Thymus (tissue), 11 donors: ENCODE results near the gene TTC39C. TPM values are rescaled to one million over a fixed set of nuclear protein-coding genes. Genes with fewer than 3 reads are reported as not detected.
"Not testable (repeated sequence)": the region's sequence is repeated elsewhere in the genome, so short reads cannot be mapped to it uniquely, and the experiment has no call there.

Experiments
- DNase-seq, 9 donors: peaks; one replicate each; pipeline ENCODE4 v3.0.0-alpha.2; 2013; ENCODE audit warnings: low spot score in 9 of 9, low read depth in 6 of 9, missing footprints in 1 of 9
- H3K27ac ChIP-seq, 2 donors: one replicate each; pipeline ENCODE4 v1.5.1; 2013; ENCODE audit warnings: control low read depth in 1 of 2, low read depth in 1 of 2, low read length in 1 of 2, mild to moderate bottlenecking in 1 of 2, moderate library complexity in 1 of 2
- H3K27me3 ChIP-seq, 2 donors: one replicate each; pipeline ENCODE4 v1.5.1; 2013; ENCODE audit warnings: low read length in 1 of 2; ENCODE audit not compliant: control insufficient read depth in 2 of 2, insufficient read depth in 1 of 2
- H3K36me3 ChIP-seq, 2 donors: one replicate each; pipeline ENCODE4 v1.5.1; 2013; ENCODE audit warnings: low read length in 1 of 2, mild to moderate bottlenecking in 1 of 2, moderate library complexity in 1 of 2; ENCODE audit not compliant: control insufficient read depth in 2 of 2, insufficient read depth in 2 of 2
- H3K4me1 ChIP-seq, 2 donors: one replicate each; pipeline ENCODE4 v1.5.1; 2013; ENCODE audit warnings: low read length in 2 of 2; ENCODE audit not compliant: control insufficient read depth in 2 of 2, insufficient read depth in 2 of 2
- H3K4me3 ChIP-seq, 2 donors: one replicate each; pipeline ENCODE4 v1.5.1; 2013; ENCODE audit warnings: low read length in 2 of 2, control low read depth in 1 of 2, mild to moderate bottlenecking in 1 of 2
- H3K9me3 ChIP-seq, 2 donors: one replicate each; pipeline ENCODE4 v1.5.1; 2013; ENCODE audit warnings: low read length in 1 of 2, mild to moderate bottlenecking in 1 of 2; ENCODE audit not compliant: control insufficient read depth in 2 of 2, insufficient read depth in 1 of 2
- WGBS: extraction: QIAGEN DNeasy Blood & Tissue Kit; methylation state at CpG from one replicate; pipeline ENCODE4 v1.1.7; 2013; 5-methylcytosine and 5-hydroxymethylcytosine counted together
- polyA plus RNA-seq: library from polyadenylated mRNA; stranded (reverse); fragments of 200-250 nt; gene quantifications from one replicate; pipeline ENCODE4 v1.2.3, GENCODE V29; 2013
- total RNA-seq: library from RNA; stranded (reverse); fragments of 120-200 nt; gene quantifications from one replicate; pipeline ENCODE4 v1.2.4, GENCODE V29; 2013
- donor health status: healthy.

Gene TTC39C
- total and polyA plus RNA-seq, 2 donors: 28.0 to 33.7 TPM

GRCh38 chr18:24055009-24055804, 40.7 kb downstream of the TTC39C start:
- Histone ChIP-seq H3K27me3 (no peaks in the 10 kb centered on the region), H3K4me3 (no peak overlapping the region), H3K36me3 (no peaks in the 10 kb centered on the region), H3K27ac (no peak overlapping the region), H3K9me3 (no peaks in the 10 kb centered on the region), H3K4me1 (no peaks in the 10 kb centered on the region)
- DNase-seq: no peak
- 93% methylated on average over 3 of the region's 3 CpGs for WGBS

GRCh38 chr18:24055878-24056277, 41.3 kb downstream of the TTC39C start:
- H3K36me3 ChIP-seq: no peaks in the 10 kb centered on the region
- DNase-seq: peak in 1 of 9 donors; percentile 9
- no peaks in the 10 kb centered on the region for H3K4me1 ChIP-seq
- H3K4me3 ChIP-seq: no peak overlapping the region
- no peaks in the 10 kb centered on the region for H3K27me3 ChIP-seq
- peak overlapping the region; percentile 8 to 23 for H3K27ac ChIP-seq
- 89% methylated on average over 2 of the region's 2 CpGs for WGBS
- no peaks in the 10 kb centered on the region for H3K9me3 ChIP-seq

- H3K36me3 ChIP-seq: no peaks in the 10 kb centered on the region
- no peak overlapping the region for H3K4me3 ChIP-seq
- 92% methylated on average over 2 of the region's 2 CpGs for WGBS
- H3K27ac ChIP-seq: peak overlapping the region in 1 of 2 donors; percentile 23
- DNase-seq: no peak
- H3K27me3 ChIP-seq: no peaks in the 10 kb centered on the region
- no peaks in the 10 kb centered on the region for H3K9me3 ChIP-seq
- no peaks in the 10 kb centered on the region for H3K4me1 ChIP-seq
These were observed 42.0 kb downstream of the TTC39C start for GRCh38 chr18:24056506-24056905.

- Histone ChIP-seq H3K4me1 (no peaks in the 10 kb centered on the region), H3K36me3 (no peaks in the 10 kb centered on the region), H3K27me3 (no peaks in the 10 kb centered on the region), H3K27ac (no peak overlapping the region), H3K4me3 (no peak overlapping the region), H3K9me3 (no peaks in the 10 kb centered on the region)
- WGBS: 98% methylated on average over 1 of the region's 1 CpG
- DNase-seq: no peak
These were observed 43.2 kb downstream of the TTC39C start for GRCh38 chr18:24057804-24058203.

- WGBS: 97% methylated on average over 4 of the region's 4 CpGs
- not testable (repeated sequence) for DNase-seq, H3K36me3 ChIP-seq, H3K9me3 ChIP-seq, H3K4me3 ChIP-seq, H3K27ac ChIP-seq, H3K4me1 ChIP-seq, H3K27me3 ChIP-seq
These were observed 44.8 kb downstream of the TTC39C start for GRCh38 chr18:24059385-24059784.

- H3K36me3 ChIP-seq: peaks cover 0 to 3% of the 10 kb centered on the region in 2 donors
- H3K4me3 ChIP-seq: no peak overlapping the region
- H3K9me3 ChIP-seq: no peaks in the 10 kb centered on the region
- 95% methylated on average over 2 of the region's 2 CpGs for WGBS
- H3K27ac ChIP-seq: no peak overlapping the region
- H3K27me3 ChIP-seq: no peaks in the 10 kb centered on the region
- no peak for DNase-seq
- no peaks in the 10 kb centered on the region for H3K4me1 ChIP-seq
These were observed 46.1 kb downstream of the TTC39C start for GRCh38 chr18:24060644-24061043.

GRCh38 chr18:24063121-24063731, 48.7 kb downstream of the TTC39C start:
- no peak for DNase-seq
- Histone ChIP-seq H3K27ac (no peak overlapping the region), H3K4me3 (no peak overlapping the region), H3K9me3 (no peaks in the 10 kb centered on the region), H3K36me3 (peaks cover 8 to 15% of the 10 kb centered on the region in 2 donors), H3K4me1 (no peaks in the 10 kb centered on the region), H3K27me3 (no peaks in the 10 kb centered on the region)
- WGBS: 97% methylated on average over 4 of the region's 4 CpGs

- Histone ChIP-seq H3K27me3 (no peaks in the 10 kb centered on the region), H3K27ac (no peak overlapping the region), H3K4me1 (no peaks in the 10 kb centered on the region), H3K9me3 (no peaks in the 10 kb centered on the region), H3K4me3 (no peak overlapping the region), H3K36me3 (peaks cover 8 to 15% of the 10 kb centered on the region in 2 donors)
- no peak for DNase-seq
- WGBS: 96% methylated on average over 8 of the region's 8 CpGs
These were observed 50.0 kb downstream of the TTC39C start for GRCh38 chr18:24064391-24065100.

- Histone ChIP-seq H3K27me3 (no peaks in the 10 kb centered on the region), H3K4me1 (no peaks in the 10 kb centered on the region), H3K9me3 (no peaks in the 10 kb centered on the region), H3K27ac (no peak overlapping the region), H3K36me3 (peaks cover 8 to 15% of the 10 kb centered on the region in 2 donors), H3K4me3 (no peak overlapping the region)
- 96% methylated on average over 2 of the region's 2 CpGs for WGBS
- DNase-seq: no peak
These were observed 51.4 kb downstream of the TTC39C start for GRCh38 chr18:24065906-24066305.
